Calu3 (cell line): ENCODE results near the gene CAMSAP1. TPM values are rescaled to one million over a fixed set of nuclear protein-coding genes. Genes with fewer than 3 reads are reported as not detected.

Experiments
- BruUV-seq: library from RNA; stranded (reverse); fragments of 400-500 nt; replicated peaks from 2 replicates; lab custom pipeline; 2021; lab: Mats Ljungman, UMichigan
- CTCF ChIA-PET: fragments of 300-600 bp; sonication (Branson Sonifier 250); formaldehyde crosslinking; loops from one replicate; lab custom pipeline; 2022; ENCODE audit warnings: antibody characterized with exemption; lab: Charles Lee
- DNase-seq: peaks from one replicate; pipeline ENCODE4 v3.0.0; 2022
- H3K27ac Mint-ChIP-seq: one replicate; pipeline ENCODE4 v1.8.0; 2022; ENCODE audit warnings: mixed read lengths; ENCODE audit not compliant: unreplicated experiment
- H3K27me3 Mint-ChIP-seq: one replicate; pipeline ENCODE4 v1.8.0; 2022; ENCODE audit warnings: mixed read lengths; ENCODE audit not compliant: unreplicated experiment
- H3K36me3 Mint-ChIP-seq: one replicate; pipeline ENCODE4 v1.8.0; 2022; ENCODE audit warnings: mild to moderate bottlenecking, moderate library complexity, mixed read lengths; ENCODE audit not compliant: insufficient read depth, unreplicated experiment
- H3K4me1 Mint-ChIP-seq: one replicate; pipeline ENCODE4 v1.8.0; 2022; ENCODE audit warnings: mild to moderate bottlenecking, low read depth, mixed read lengths; ENCODE audit not compliant: unreplicated experiment
- H3K4me3 Mint-ChIP-seq: one replicate; pipeline ENCODE4 v1.8.0; 2022; ENCODE audit warnings: mild to moderate bottlenecking, low read depth, moderate library complexity, mixed read lengths; ENCODE audit not compliant: unreplicated experiment
- H3K9me3 Mint-ChIP-seq: one replicate; pipeline ENCODE4 v1.8.0; 2022; ENCODE audit warnings: low read depth, mixed read lengths; ENCODE audit not compliant: unreplicated experiment
- intact Hi-C: fragments of 100-400 bp; cut with micrococcal nuclease; formaldehyde crosslinking; loops from one replicate; pipeline ENCODE4 v1.10.0; 2022; ENCODE audit not compliant: unreplicated experiment
- total RNA-seq: library from RNA; stranded (reverse); gene quantifications from 2 replicates; pipeline ENCODE4 v1.2.3, GENCODE V29; 2022
- TF ChIP-seq, protein P1 (sequence below): fragments of 200-600 bp; IDR thresholded peaks from one replicate; pipeline ENCODE4 v1.8.0; 2022; ENCODE audit warnings: antibody characterized with exemption; ENCODE audit not compliant: unreplicated experiment

Gene CAMSAP1
- total RNA-seq, 1 experiment from 2014 or later, result 28.1 TPM

GRCh38 chr9:135766251-135766650 lies 141.1 kb downstream of the CAMSAP1 start:
- no peaks in the 10 kb centered on the region for H3K9me3 Mint-ChIP-seq
- intact Hi-C loops, result no loop called here
- no peak overlapping the region for H3K27ac Mint-ChIP-seq
- BruUV-seq, result no TSS peak
- DNase-seq, result no peak
- H3K4me1 Mint-ChIP-seq, result no peaks in the 10 kb centered on the region
- H3K36me3 Mint-ChIP-seq, result peaks cover 3% of the 10 kb centered on the region
- no peak overlapping the region for H3K4me3 Mint-ChIP-seq
- CTCF ChIA-PET, result no interaction called here
- peaks cover 19% of the 10 kb centered on the region for H3K27me3 Mint-ChIP-seq
- TF ChIP-seq, protein P1, sequence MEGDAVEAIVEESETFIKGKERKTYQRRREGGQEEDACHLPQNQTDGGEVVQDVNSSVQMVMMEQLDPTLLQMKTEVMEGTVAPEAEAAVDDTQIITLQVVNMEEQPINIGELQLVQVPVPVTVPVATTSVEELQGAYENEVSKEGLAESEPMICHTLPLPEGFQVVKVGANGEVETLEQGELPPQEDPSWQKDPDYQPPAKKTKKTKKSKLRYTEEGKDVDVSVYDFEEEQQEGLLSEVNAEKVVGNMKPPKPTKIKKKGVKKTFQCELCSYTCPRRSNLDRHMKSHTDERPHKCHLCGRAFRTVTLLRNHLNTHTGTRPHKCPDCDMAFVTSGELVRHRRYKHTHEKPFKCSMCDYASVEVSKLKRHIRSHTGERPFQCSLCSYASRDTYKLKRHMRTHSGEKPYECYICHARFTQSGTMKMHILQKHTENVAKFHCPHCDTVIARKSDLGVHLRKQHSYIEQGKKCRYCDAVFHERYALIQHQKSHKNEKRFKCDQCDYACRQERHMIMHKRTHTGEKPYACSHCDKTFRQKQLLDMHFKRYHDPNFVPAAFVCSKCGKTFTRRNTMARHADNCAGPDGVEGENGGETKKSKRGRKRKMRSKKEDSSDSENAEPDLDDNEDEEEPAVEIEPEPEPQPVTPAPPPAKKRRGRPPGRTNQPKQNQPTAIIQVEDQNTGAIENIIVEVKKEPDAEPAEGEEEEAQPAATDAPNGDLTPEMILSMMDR, result no peak

DNA sequence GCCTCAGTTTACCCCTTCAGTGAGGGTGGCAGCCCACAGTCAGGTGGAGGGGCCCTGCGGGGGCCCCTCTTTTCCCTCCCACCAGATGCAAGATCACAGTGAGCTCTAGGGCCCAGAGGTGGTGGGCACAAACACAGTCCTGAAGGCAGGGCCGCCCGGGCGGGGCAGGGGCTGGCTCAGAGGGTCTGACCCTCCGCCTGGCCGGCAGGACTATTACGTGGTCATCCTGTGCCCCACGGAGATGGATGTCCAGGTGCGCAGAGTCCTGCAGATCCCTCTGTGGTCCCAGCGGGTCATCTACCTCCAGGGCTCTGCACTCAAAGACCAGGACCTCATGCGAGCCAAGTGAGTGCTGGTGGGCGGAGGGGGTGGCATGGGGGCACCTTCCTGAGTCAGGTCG lies 141.9 kb downstream of the CAMSAP1 start:
- intact Hi-C loops, result no loop called here
- H3K36me3 Mint-ChIP-seq, result peaks cover 3% of the 10 kb centered on the region
- DNase-seq, result no peak
- no peak overlapping the region for H3K4me3 Mint-ChIP-seq
- peaks cover 19% of the 10 kb centered on the region for H3K27me3 Mint-ChIP-seq
- no peak overlapping the region for H3K27ac Mint-ChIP-seq
- H3K9me3 Mint-ChIP-seq, result no peaks in the 10 kb centered on the region
- CTCF ChIA-PET, result no interaction called here
- TF ChIP-seq, protein P1, result no peak
- H3K4me1 Mint-ChIP-seq, result no peaks in the 10 kb centered on the region
- BruUV-seq, result no TSS peak

- Mint-ChIP-seq H3K36me3 (peaks cover 3% of the 10 kb centered on the region), H3K27ac (no peak overlapping the region), H3K9me3 (no peaks in the 10 kb centered on the region), H3K4me3 (no peak overlapping the region), H3K4me1 (no peaks in the 10 kb centered on the region), H3K27me3 (peaks cover 17% of the 10 kb centered on the region)
- CTCF ChIA-PET, result no interaction called here
- TF ChIP-seq, protein P1, result no peak
- BruUV-seq, result no TSS peak
- no peak for DNase-seq
- intact Hi-C loops, result no loop called here
These were observed 142.6 kb downstream of the CAMSAP1 start for GRCh38 chr9:135764731-135765130.

GRCh38 chr9:135763716-135764446 lies 143.5 kb downstream of the CAMSAP1 start:
- peaks cover 9% of the 10 kb centered on the region for H3K27me3 Mint-ChIP-seq
- H3K4me1 Mint-ChIP-seq, result no peaks in the 10 kb centered on the region
- intact Hi-C loops, result no loop called here
- DNase-seq, result no peak
- H3K27ac Mint-ChIP-seq, result no peak overlapping the region
- H3K36me3 Mint-ChIP-seq, result no peaks in the 10 kb centered on the region
- TF ChIP-seq, protein P1, result no peak
- BruUV-seq, result no TSS peak
- CTCF ChIA-PET, result no interaction called here
- no peaks in the 10 kb centered on the region for H3K9me3 Mint-ChIP-seq
- H3K4me3 Mint-ChIP-seq, result no peak overlapping the region
